KMS-11 (cell line): ENCODE measurements around the gene KRR1.

Source experiments
- H2AFZ ChIP-seq: fragments of 200-600 bp; sonication (generic); 2 replicates; pipeline ENCODE4 v1.6.1; 2016; ENCODE audit warnings: antibody characterized with exemption, mixed run types, low read depth
- H3K27ac ChIP-seq: fragments of 200-600 bp; sonication (generic); 2 replicates; pipeline ENCODE4 v1.6.1; 2016; ENCODE audit warnings: mild to moderate bottlenecking, mixed run types
- H3K27me3 ChIP-seq: fragments of 200-600 bp; sonication (generic); 2 replicates; pipeline ENCODE4 v1.6.1; 2017; ENCODE audit warnings: mild to moderate bottlenecking, low read depth, mixed run types, moderate library complexity; ENCODE audit not compliant: insufficient read depth
- H3K36me3 ChIP-seq: fragments of 200-600 bp; sonication (generic); 2 replicates; pipeline ENCODE4 v1.6.1; 2017; ENCODE audit warnings: mild to moderate bottlenecking, mixed run types; ENCODE audit not compliant: insufficient read depth
- H3K4me1 ChIP-seq: fragments of 200-600 bp; sonication (generic); 2 replicates; pipeline ENCODE4 v1.6.1; 2016; ENCODE audit warnings: mild to moderate bottlenecking, low read depth, mixed run types; ENCODE audit not compliant: poor library complexity, severe bottlenecking
- H3K4me2 ChIP-seq: fragments of 200-600 bp; sonication (generic); 2 replicates; pipeline ENCODE4 v1.7.0; 2016; ENCODE audit warnings: mild to moderate bottlenecking, mixed run types
- H3K4me3 ChIP-seq: fragments of 200-600 bp; sonication (generic); IDR thresholded peaks from 2 replicates; pipeline ENCODE4 v1.6.1; 2017; ENCODE audit warnings: low read depth, low read length, mixed read lengths; ENCODE audit not compliant: insufficient read depth
- H3K79me2 ChIP-seq: fragments of 200-600 bp; sonication (generic); 2 replicates; pipeline ENCODE4 v1.6.1; 2016; ENCODE audit warnings: low read depth, mixed run types; ENCODE audit not compliant: insufficient read depth
- H3K9ac ChIP-seq: fragments of 200-600 bp; sonication (generic); 2 replicates; pipeline ENCODE4 v1.6.1; 2016; ENCODE audit warnings: mild to moderate bottlenecking, mixed run types
- H4K20me1 ChIP-seq: fragments of 200-600 bp; sonication (generic); 2 replicates; pipeline ENCODE4 v1.6.1; 2016; ENCODE audit warnings: mild to moderate bottlenecking, mixed run types; ENCODE audit not compliant: insufficient read depth
- CTCF ChIP-seq: fragments of 200-600 bp; sonication (generic); conservative IDR thresholded peaks from 2 replicates; pipeline ENCODE4 v1.6.1; 2017; ENCODE audit warnings: low read depth, mild to moderate bottlenecking, antibody characterized with exemption, low read length, moderate library complexity, mixed read lengths

The KRR1 gene

GRCh38 chr12:75481013-75481705 is 30.2 kb downstream of the KRR1 start:
- H3K4me1 ChIP-seq: no peaks in the 10 kb centered on the region

GRCh38 chr12:75480469-75480949 is 30.9 kb downstream of the KRR1 start, which contains the start of gene GLIPR1:
Gene GLIPR1, plus strand, starts transcription at chr12:75480755. Its CDS starts 126 bp downstream, at chr12:75480881.
- H3K4me3 ChIP-seq: no peak within 1 kb of the TSS
- TF ChIP-seq CTCF: no peak
- H3K4me2 ChIP-seq: peak within 1 kb of the TSS; percentile 14
- no peaks in the 10 kb centered on the region for H3K4me1 ChIP-seq
- H3K27me3 ChIP-seq: no peaks in the 10 kb centered on the region
- peak within 1 kb of the TSS; percentile 26; the same call in 1 of the 2 replicates for H3K27ac ChIP-seq
- no peaks in the 10 kb centered on the region for H4K20me1 ChIP-seq
- no peaks in the 10 kb centered on the region for H3K79me2 ChIP-seq
- peak within 1 kb of the TSS; percentile 19; the same call in 1 of the 2 replicates for H3K9ac ChIP-seq
- no peaks in the 10 kb centered on the region for H3K36me3 ChIP-seq
- peak within 1 kb of the TSS; percentile 8; the same call in 1 of the 2 replicates for H2AFZ ChIP-seq

More at GRCh38 chr12:75481013-75481705, 30.2 kb downstream of the KRR1 start:
- no peaks in the 10 kb centered on the region for H3K79me2 ChIP-seq
- no peaks in the 10 kb centered on the region for H3K27me3 ChIP-seq
- H4K20me1 ChIP-seq: no peaks in the 10 kb centered on the region
- H3K36me3 ChIP-seq: no peaks in the 10 kb centered on the region
- TF ChIP-seq CTCF: no peak
- H3K4me3 ChIP-seq: no peak overlapping the region
- peak overlapping the region; percentile 14 for H3K4me2 ChIP-seq
- H2AFZ ChIP-seq: peak overlapping the region; percentile 8; the same call in 1 of the 2 replicates
- H3K27ac ChIP-seq: peak overlapping the region; percentile 26; the same call in 1 of the 2 replicates
- peak overlapping the region; percentile 19; the same call in 1 of the 2 replicates for H3K9ac ChIP-seq

GRCh38 chr12:75479963-75480461 is 31.4 kb downstream of the KRR1 start:
- Histone ChIP-seq H4K20me1 (no peaks in the 10 kb centered on the region), H2AFZ (no peak overlapping the region), H3K79me2 (no peaks in the 10 kb centered on the region), H3K9ac (peak overlapping the region; percentile 19; the same call in 1 of the 2 replicates), H3K36me3 (no peaks in the 10 kb centered on the region), H3K4me3 (no peak overlapping the region), H3K4me1 (no peaks in the 10 kb centered on the region), H3K4me2 (peak overlapping the region; percentile 8; the same call in 1 of the 2 replicates), H3K27ac (peak overlapping the region; percentile 26; the same call in 1 of the 2 replicates), H3K27me3 (no peaks in the 10 kb centered on the region)
- TF ChIP-seq CTCF: no peak

GRCh38 chr12:75478116-75478794 is 33.2 kb downstream of the KRR1 start:
- Histone ChIP-seq H3K79me2 (no peaks in the 10 kb centered on the region), H2AFZ (no peak overlapping the region), H3K36me3 (no peaks in the 10 kb centered on the region), H3K27me3 (no peaks in the 10 kb centered on the region), H4K20me1 (no peaks in the 10 kb centered on the region), H3K4me3 (no peak overlapping the region), H3K27ac (no peak overlapping the region), H3K9ac (no peak overlapping the region), H3K4me2 (no peak overlapping the region), H3K4me1 (no peaks in the 10 kb centered on the region)
- no peak for TF ChIP-seq CTCF
